DMS114 treated with DMSO at 0.1 percent for 48 hours (cell line): ENCODE measurements around the gene PIGC.

Experiments used
- DNase-seq: peaks from one replicate; lab custom pipeline; 2025; ENCODE audit not compliant: unreplicated experiment; lab: John Stamatoyannopoulos, UW

The PIGC gene

GRCh38 chr1:172399756-172400721 lies 43.8 kb downstream of the PIGC start:
- DNase-seq, result no peak

GRCh38 chr1:172398970-172399755 lies 44.7 kb downstream of the PIGC start:
- DNase-seq, result peak; percentile 72

DNA sequence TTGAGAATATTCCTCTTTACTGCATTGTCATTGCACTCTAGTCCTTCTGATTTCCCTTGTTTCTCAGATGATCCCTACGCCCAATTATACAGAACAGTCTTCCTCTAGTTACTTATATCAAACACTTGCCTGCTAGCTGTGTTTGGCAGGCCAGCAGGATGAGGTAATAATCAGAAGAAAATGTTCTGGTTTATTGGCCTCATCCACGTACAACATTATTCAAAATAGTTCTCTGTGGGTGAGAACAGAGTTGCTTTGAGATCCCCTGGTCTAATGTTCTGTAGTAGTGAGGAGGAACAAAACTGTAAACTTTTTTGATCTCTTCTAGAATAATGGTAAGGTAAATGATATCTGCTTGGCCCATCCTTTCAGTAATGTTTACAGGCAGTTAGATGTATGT lies 45.7 kb downstream of the PIGC start:
- no peak for DNase-seq

- DNase-seq, result no peak
These were observed 46.2 kb downstream of the PIGC start for GRCh38 chr1:172397633-172398032.

- DNase-seq, result no peak
These were observed 46.6 kb downstream of the PIGC start for GRCh38 chr1:172397221-172397620.

GRCh38 chr1:172395576-172395975 lies 48.3 kb downstream of the PIGC start:
- no peak for DNase-seq

DNA sequence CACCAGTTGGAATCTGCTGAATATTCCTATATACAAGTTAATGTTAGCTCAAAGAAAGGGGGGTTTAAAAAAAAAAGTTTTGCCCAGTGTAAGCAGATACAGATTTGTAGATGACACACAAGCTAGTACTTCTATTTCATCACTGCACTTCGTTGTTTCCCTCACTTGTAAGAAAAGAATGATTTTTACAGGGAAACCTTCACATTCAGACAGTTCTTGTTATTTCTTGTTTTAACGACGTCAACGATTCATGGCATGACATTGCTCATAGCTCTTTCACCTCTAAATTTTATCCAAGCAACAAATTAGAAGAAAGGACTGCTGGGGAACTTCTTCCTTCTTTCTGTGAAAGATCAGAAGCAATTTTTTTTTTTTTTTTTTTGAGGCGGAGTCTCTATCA lies 49.1 kb downstream of the PIGC start:
- DNase-seq, result no peak

- DNase-seq, result no peak
These were observed 49.6 kb downstream of the PIGC start for GRCh38 chr1:172394141-172394751.

DNA sequence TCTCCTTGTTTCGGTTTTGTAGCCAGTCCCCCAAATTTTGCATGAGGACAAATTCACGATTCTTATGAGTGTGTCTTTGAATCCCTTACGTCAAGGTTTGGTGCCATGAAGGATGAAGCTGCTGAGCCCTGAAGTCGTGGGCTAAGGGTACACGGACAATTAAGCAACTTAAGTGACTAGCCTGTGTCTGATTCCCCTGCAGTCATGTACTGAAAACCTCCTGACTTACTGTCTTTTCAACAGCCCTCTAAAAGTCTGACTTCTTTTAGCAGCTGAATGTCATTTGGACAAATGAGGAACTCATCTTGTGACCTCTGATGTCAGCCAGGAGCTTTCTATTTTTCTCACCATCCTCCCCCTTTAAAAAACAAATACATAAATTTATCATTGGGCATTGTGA lies 50.5 kb downstream of the PIGC start:
- DNase-seq, result no peak

DNA sequence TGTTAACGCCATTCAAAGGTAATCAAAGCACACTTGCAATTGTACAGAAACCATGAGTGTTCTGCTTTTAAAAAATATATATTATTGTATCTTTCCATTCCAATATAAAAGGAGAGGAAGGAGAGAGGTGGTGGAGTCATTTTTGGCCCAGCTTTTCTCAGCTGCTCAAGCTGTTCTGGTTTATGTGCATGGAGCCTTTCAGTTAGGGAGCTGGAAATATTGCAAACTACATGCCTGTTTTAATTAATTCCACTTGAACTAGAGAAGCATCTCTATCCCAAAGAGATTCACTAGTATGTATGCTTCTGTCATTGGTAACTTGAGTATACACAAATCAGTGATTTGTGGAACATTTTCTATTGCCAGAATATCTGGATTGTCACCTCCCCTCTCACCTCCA lies 51.9 kb downstream of the PIGC start:
- no peak for DNase-seq
